Adipose tissue (tissue), 3 donors: ENCODE data around the gene CFAP46. TPM values are rescaled to one million over a fixed set of nuclear protein-coding genes. Genes with fewer than 3 reads are reported as not detected.

ENCODE experiments used
- H3K27ac ChIP-seq: one replicate; pipeline ENCODE4 v1.5.1; 2013; ENCODE audit warnings: low read depth, low read length
- WGBS, 3 donors: extraction: QIAGEN DNeasy Blood & Tissue Kit; methylation state at CpG; one replicate each; pipeline ENCODE4 v1.1.7; 2013; 5-methylcytosine and 5-hydroxymethylcytosine counted together
- polyA plus RNA-seq, 3 donors: library from polyadenylated mRNA; stranded (reverse); fragments of 200-250 nt; gene quantifications; one replicate each; pipeline ENCODE4 v1.2.3, GENCODE V29; 2013
- donor health status: healthy with polysubstance abuse.
- donor health status: Bipolar disorder and iron deficiency.
- donor health status: healthy.

CFAP46 gene
- polyA plus RNA-seq, 3 donors, result 0.13 to 0.38 TPM; not detected in 1

GRCh38 chr10:132865851-132866600 is 76.3 kb downstream of the CFAP46 start:
- WGBS, 3 donors, result 78 to 93% (median 92%) methylated on average over 28 of the region's 28 CpGs
- H3K27ac ChIP-seq, result no peak overlapping the region

- no peak overlapping the region for H3K27ac ChIP-seq
- WGBS, 3 donors, result 23 to 34% (median 34%) methylated on average over 14 of the region's 14 CpGs
These were observed 77.2 kb downstream of the CFAP46 start for GRCh38 chr10:132865171-132865631.

DNA sequence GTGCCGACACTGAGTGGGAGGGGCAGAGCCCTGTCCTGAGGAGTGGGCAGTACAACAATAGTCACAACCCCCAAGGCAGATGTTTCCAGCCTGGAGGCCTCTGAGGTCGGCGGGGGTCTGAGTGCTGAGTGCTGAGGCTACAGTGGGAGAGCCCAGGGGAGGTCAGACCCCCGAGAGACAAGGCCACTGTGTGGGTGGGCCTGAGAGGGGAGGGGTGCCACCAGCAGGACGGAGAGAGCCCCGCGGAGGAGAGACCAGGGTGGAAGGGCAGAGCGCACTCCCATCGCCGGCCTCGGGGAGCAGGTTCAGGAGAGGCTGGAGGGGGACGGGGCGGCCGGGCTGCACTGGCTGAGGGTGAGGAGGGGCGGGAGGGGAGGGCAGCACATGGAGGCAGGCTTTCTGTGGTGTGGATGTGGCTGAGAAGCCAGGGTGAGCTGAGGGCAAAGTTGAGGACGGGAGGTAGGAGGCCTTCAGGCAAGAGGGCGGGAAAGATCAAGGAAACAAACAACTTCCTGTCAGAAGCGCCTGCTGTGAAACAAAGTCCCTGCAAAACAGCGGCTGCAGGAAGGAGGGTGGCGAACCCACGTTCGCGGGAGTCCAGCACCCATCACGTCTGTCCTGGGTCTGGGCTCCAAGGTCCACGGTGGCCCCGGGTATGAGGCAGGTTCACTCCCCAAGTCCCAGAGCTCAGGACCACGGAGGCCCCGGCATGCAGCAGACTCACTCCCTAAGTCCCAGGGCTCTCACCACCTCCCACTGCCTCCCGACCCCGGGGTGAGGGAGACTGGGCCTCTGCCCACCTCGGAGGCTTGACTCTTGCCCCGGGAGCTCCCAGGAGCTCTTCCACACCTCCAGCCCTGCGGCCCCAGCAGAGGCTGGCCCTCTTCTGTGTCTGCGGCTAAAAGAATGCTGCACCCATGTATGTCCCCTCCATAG is 79.6 kb downstream of the CFAP46 start:
- H3K27ac ChIP-seq, result no peak overlapping the region

GRCh38 chr10:132861884-132862461 is 80.4 kb downstream of the CFAP46 start:
- WGBS, 3 donors, result 60 to 66% (median 65%) methylated on average over 23 to 24 of the region's 24 CpGs

More for the DNA sequence above, 79.6 kb downstream of the CFAP46 start:
- 16 to 18% (median 17%) methylated on average over 34 of the region's 34 CpGs for WGBS, 3 donors

GRCh38 chr10:132861116-132861691 is 81.2 kb downstream of the CFAP46 start:
- 56 to 82% (median 76%) methylated on average over 22 of the region's 22 CpGs for WGBS, 3 donors
- H3K27ac ChIP-seq, result no peak overlapping the region

More at GRCh38 chr10:132861884-132862461, 80.4 kb downstream of the CFAP46 start:
- no peak overlapping the region for H3K27ac ChIP-seq

DNA sequence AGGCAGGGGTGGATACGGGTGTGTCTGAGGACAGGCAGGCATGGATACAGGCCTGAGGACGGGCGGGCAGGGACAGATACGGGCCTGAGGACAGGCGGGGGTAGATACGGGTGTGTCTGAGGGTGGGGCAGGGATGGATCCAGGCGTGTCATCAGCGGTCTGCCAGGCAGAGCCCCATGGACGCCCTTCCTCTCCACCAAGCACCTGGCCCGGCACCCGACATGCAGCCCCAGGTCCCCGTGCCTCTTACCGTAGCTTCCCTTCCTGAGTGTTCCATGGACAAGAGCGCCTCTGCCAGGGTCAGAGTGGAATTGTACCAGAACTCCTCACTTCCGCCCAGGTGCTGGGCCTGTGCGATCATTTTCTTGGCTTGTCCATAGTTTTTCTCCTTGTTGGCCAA is 81.8 kb downstream of the CFAP46 start:
- no peak overlapping the region for H3K27ac ChIP-seq
- 87 to 94% (median 87%) methylated on average over 16 of the region's 16 CpGs for WGBS, 3 donors

DNA sequence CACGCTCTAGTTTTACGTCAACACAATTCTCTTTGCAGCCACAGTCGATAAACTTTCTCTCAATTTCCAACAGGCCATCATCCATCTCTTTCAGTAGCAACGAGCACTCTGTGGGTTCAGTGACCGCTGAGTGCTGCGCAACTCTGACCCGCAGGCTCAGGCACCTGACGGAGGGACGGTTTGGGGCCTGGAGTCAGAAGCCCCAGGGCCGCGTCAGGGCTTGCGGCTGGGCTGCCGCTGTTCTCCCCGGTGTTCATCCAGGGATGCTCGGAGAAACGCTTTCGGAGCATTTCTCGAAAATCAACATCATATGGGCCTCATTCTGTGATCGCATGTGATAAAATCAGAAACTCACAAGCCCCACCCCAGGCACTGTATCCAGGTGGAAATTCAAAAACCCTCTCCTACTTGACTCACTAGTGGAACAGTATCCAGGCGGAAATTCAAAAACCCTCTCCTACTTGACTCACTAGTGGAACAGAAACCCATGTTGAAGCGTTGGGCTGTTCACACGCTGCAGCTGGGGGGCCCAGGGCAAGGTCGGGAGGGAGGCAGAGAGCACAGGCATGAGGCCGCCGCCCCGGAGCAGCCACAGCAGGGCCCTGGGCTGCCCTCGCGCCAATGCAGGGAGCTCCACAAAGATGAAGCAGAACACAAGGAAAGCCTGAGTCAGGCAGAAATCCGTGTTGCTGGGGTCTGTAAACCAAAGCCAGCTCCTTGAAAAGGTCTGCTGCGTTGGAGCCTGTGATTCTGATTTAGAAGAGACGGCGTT is 83.1 kb downstream of the CFAP46 start:
- no peak overlapping the region for H3K27ac ChIP-seq
- 86 to 90% (median 90%) methylated on average over 32 of the region's 32 CpGs for WGBS, 3 donors

DNA sequence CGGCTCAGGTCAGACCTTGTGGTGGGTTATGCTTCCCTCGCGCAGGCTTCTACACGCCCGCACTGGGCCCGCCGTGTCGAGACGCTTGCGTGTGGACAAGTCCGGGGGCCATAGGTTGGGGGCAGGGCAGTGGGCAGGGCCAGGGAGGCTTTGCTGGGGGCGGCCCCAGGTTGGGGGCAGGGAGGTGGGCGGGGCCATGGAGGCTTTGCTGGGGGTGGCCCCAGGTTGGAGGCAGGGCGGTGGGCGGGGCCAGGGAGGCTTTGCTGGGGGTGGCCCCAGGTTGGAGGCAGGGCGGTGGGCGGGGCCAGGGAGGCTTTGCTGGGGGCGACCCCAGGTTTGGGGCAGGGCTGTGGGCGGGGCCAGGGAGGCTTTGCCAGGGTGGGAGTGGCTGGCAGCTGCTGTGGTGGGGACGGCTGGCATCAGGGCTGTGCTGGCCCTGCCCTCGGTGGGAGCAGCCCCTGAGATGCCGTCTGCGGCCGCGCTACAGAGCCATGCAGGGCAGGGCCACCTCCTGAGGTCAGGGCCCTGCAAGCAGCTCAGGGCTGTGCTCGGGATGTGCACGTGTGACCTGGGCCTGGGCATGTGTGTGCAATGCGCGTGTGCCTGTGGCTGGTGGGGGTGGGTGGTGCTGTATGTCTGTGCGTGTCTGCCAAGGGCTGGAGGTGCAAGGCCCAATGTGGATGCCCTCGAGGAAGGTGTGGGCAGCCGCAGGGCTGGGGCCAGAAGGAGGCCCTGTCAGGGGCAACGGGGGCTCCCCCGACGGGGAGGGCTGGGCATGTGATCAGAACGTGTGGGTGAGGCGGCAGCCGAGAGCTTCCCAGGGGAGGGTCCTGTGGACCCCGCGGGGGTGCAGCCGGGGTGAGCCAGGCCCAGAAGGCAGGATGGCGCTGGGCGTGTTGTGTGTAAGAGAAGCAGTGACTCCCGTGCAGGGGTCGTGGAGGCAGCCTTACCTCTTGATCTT is 84.0 kb downstream of the CFAP46 start:
- H3K27ac ChIP-seq, result no peak overlapping the region
- 87 to 92% (median 91%) methylated on average over 41 to 45 of the region's 45 CpGs for WGBS, 3 donors

- WGBS, 3 donors, result 86 to 93% (median 87%) methylated on average over 13 of the region's 13 CpGs
- H3K27ac ChIP-seq, result no peak overlapping the region
These were observed 85.4 kb downstream of the CFAP46 start for GRCh38 chr10:132856869-132857524.

- WGBS, 3 donors, result 72 to 87% (median 87%) methylated on average over 7 of the region's 7 CpGs
- H3K27ac ChIP-seq, result no peak overlapping the region
These were observed 86.5 kb downstream of the CFAP46 start for GRCh38 chr10:132855889-132856288.

DNA sequence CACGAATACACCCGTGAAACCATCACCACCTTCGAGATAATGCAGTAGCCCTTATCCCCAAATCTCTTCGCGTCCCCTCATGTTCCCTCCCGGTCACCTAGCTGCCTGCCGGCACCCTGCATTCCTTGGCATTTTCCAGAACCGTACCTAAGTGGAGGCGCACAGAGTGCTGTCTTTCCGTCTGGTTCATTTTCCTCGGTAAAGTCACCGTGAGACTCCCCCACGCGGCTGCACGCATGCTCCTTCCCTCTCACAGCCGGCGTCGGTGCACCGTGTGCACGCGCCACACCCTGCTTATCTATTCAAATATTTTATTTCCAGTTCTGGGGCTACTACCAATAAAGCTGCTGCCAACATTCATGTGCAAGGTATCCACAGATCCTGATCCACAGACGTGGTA is 90.9 kb downstream of the CFAP46 start:
- 90 to 95% (median 91%) methylated on average over 22 of the region's 22 CpGs for WGBS, 3 donors
- no peak overlapping the region for H3K27ac ChIP-seq

DNA sequence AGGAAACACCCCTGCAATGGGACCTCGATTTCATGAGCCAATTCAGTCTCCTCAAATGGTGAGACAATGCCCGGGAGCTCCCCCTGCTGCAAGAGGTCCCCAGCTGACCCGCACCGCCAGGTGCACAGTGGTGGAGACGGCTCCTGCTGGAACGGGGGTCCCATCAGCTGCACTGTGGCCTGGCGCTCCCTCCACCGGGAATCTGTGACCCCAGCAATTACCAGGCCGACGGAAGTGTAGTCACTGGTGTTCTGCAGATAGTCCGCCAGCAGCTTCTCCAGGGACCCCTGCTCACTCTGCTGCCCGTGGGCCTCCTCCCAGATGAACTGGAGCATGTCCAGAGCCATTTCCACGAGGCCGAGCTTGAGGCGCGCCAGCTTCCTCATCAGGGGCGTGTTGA is 91.5 kb downstream of the CFAP46 start:
- no peak overlapping the region for H3K27ac ChIP-seq
- 82% methylated on average over 17 of the region's 17 CpGs for WGBS, 3 donors

DNA sequence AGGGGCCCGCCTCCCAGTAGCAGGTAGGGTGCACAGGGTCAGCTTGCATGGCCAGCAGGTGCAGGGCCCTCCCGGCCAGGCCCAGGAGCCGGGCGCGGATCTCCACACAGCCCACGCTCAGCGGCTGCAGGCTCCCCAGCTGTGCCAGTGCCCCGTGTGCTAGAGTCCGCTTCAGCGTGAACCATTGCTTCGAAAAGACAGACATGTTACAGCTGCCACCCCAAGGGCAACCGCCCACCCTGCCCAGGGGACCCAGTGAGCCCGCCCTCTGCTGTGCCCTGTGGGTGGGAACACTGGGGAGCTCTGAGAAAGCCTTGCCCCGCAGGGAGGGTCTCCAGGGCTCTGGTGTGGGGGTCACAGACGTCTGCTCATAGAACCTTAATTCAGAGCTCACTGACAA is 92.1 kb downstream of the CFAP46 start:
- 85 to 92% (median 86%) methylated on average over 14 to 15 of the region's 15 CpGs for WGBS, 3 donors
- H3K27ac ChIP-seq, result no peak overlapping the region

DNA sequence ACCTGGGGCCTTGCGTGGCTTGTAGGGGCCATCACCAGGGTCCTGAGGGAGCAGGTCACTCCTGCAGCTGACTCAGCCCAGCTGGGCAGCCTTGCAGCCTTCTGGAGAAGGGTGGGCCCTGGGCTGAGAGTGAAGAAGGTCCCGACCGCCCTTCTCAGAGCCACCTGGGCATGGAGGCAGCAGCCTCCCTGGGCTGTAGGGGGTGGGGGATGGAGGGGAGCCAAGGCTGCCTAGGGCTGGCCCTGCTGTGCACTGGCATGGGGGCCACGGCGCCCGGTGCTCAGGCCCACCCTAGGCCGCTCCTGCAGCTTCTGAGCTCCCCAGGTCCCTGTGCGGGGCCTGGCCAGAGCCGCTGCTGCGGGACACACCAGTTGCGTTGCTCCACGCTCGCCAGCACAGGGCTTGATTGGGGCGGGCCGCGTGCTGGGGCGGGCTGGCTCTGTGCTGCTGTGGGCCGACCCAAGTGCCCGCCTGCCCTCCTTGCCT is 92.8 kb downstream of the CFAP46 start:
- 92 to 93% (median 92%) methylated on average over 16 to 19 of the region's 19 CpGs for WGBS, 3 donors
- no peak overlapping the region for H3K27ac ChIP-seq

DNA sequence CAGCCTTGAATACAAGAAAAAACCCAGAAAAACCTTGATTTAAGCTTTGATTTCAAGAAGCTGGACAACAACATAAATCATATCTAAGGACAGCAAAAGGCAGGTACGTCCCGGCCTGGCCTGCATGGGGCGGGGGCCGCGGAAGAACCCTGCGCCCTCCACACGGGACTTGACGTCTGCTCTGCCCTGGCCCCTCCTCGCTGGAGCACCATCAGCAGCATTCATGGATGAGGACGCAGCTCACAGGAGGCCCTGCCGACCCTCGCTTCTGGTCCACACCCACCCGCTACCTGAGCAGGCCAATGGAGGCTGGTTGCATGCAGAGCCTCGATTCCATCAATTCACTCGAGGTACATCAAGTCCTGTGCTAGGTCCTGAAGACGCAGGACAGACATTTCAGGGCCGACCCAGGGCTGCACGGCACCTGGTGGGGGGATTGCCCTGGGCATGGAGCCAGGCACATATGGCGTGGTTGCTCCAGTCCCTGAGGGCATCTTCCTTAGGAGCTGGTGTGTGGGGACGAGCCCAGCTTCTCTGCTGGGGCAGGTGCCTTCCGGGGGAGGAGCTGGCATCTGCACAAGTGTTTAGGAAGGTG is 93.3 kb downstream of the CFAP46 start:
- H3K27ac ChIP-seq, result no peak overlapping the region
- 65 to 85% (median 78%) methylated on average over 21 of the region's 21 CpGs for WGBS, 3 donors

GRCh38 chr10:132848291-132848701 is 94.1 kb downstream of the CFAP46 start:
- H3K27ac ChIP-seq, result no peak overlapping the region

More at GRCh38 chr10:132848291-132848701, 94.1 kb downstream of the CFAP46 start:
- WGBS, 3 donors, result 3 to 7% (median 5%) methylated on average over 12 of the region's 12 CpGs
